Lung microvascular endothelial cell (primary cell): ENCODE results near the gene LLGL2. TPM values are rescaled to one million over a fixed set of nuclear protein-coding genes. Genes with fewer than 3 reads are reported as not detected.
A peak's percentile ranks its signal among the peaks of the same experiment; 100 is the strongest.

ENCODE experiments used
- DNase-seq, 2 donors: peaks; one replicate each; pipeline versions ENCODE4 v3.0.0 to v3.0.0-alpha.2; 2010; ENCODE audit warnings: low read depth in 2 of 2
- total RNA-seq: library from RNA; depleted of rRNA; stranded (reverse); fragments of >200 nt; gene quantifications from 2 replicates; pipeline ENCODE4 v1.2.1, GENCODE V29; 2014

LLGL2 gene
- total RNA-seq, 1 donor from 2014 or later, result 14.7 TPM

- DNase-seq, result no peak
Observed at GRCh38 chr17:75549246-75550138, 24.0 kb downstream of the LLGL2 start.

DNA sequence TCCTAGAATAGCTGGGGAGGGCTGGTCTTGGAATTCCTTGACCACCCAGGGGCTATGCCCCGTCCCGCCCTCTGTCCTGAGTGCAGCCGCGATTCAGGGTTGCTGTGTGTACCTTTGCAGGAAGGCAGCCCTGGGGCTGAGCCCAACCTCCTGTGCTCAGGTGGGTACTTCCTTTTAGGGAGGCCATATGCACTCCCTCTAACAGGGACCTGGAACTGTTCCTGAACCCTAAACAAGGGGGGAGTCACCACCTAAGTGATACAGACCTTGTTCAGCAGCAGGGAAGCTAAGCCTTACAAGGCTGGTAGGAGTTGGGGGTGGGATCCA, 24.6 kb downstream of the LLGL2 start:
- DNase-seq, result no peak

- no peak for DNase-seq
Observed at GRCh38 chr17:75551266-75551665, 25.8 kb downstream of the LLGL2 start.

- no peak for DNase-seq
Observed at GRCh38 chr17:75552425-75553294, 27.2 kb downstream of the LLGL2 start.

GRCh38 chr17:75553295-75554110, 28.0 kb downstream of the LLGL2 start:
- no peak for DNase-seq

DNA sequence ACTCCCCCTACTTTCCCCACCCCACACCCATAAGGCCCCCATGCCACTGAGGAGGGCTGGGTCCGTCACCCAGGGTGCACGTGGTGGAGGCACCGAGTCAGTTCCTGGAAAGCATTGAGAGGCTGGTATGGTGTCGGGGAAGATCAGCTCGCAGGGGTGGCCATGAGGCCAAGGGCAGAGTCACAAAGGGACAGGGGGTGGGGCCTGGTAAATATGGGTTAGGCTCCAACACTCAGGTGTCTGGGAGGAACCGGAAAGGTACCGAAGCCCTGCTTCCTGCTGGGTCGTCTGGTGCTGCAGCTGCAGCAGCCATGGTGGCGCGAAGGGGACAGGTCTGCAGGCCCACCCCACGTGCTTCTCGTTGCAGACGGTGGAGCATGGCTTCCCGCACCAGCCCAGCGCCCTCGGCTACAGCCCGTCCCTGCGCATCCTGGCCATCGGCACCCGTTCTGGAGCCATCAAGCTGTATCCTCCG, 30.2 kb downstream of the LLGL2 start:
- DNase-seq, result no peak

- peak in 1 of 2 donors; percentile 21 for DNase-seq
Observed at GRCh38 chr17:75557075-75557851, 31.8 kb downstream of the LLGL2 start.

GRCh38 chr17:75557852-75558665, 32.6 kb downstream of the LLGL2 start:
- DNase-seq, result no peak

GRCh38 chr17:75558666-75559530, 33.4 kb downstream of the LLGL2 start:
- no peak for DNase-seq

DNA sequence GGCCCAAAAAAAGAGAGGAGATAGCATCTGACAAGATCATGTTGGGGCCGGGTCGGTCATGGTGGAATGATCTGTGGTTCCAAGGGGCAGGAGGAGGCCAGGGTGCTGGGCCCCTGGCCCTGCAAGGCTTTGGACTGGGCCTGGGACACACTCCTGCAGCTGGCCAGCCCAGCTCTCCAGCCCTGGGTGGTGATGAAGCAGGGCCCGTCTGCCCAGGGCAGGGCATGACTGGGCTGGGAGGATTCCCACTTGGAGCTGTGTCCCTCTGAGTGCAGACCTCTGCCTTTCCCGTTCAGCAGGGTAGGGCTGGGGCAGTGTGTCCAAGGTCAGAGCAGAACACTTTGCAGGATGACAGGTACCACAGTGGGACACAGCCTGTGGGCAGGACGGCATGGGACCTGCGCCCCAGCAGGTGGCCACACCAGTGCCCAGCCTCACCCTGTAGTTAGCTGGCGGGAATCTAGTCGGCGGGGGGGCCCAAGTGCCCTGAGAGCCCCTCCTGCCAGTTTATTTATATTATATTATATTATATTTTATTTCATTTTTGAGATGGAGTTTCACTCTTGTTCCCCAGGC, 34.5 kb downstream of the LLGL2 start:
- no peak for DNase-seq

DNA sequence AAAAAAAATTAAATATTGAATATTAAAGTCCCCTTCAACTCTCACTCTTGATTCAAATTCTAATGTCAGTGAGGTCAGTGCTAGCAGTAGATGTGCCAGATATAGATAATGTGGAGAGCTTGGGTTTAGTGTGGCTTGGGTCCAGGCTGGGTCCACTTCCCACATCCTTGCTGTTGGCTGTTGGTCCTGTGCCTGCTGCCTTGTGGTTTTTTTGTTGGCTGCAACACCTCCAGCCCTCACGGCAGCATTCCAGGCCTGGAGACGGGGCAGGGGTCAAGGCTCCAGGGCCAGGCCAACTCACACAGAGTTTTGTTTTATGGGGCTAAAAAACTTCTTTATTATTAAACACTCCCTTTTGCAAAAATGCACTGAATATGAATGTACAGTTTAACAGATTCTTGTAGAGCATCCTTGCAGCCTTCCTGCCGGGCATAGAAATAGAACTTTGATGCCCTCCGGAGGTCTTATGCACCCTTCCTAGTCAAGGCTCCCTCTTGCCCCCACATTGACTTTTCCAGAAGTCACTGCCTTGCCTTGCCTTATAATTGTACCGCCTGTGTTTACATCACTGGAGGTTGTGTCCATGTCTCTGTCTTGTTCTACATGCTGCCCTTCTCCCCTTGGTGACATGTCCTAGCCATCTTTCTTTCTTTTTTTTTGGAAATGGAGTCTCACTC, 36.6 kb downstream of the LLGL2 start:
- no peak for DNase-seq

- DNase-seq, result no peak
Observed at GRCh38 chr17:75563063-75563758, 37.7 kb downstream of the LLGL2 start.

- no peak for DNase-seq
Observed at GRCh38 chr17:75564195-75564594, 38.7 kb downstream of the LLGL2 start.

DNA sequence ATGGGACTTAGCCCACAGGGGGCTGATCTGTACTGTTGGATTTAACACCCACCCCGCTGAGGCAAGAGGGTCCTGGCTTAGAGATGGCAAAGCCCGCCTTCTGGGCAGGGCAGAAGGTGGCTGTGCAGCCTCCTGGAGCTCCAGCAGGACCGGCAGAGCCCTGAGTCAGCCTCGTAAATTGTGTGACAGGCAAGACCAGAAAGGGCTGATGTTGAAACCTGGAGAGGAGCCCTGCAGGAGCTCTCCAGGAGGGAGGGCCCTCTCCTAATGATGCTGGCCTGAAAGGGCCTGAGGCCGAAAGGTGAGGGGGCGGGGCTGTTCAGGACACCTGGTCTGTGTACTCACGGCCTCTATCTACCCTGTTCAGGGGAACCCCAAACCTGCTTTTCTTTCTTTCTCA, 39.6 kb downstream of the LLGL2 start:
- DNase-seq, result no peak

- DNase-seq, result no peak
Observed at GRCh38 chr17:75565618-75566017, 40.1 kb downstream of the LLGL2 start.

DNA sequence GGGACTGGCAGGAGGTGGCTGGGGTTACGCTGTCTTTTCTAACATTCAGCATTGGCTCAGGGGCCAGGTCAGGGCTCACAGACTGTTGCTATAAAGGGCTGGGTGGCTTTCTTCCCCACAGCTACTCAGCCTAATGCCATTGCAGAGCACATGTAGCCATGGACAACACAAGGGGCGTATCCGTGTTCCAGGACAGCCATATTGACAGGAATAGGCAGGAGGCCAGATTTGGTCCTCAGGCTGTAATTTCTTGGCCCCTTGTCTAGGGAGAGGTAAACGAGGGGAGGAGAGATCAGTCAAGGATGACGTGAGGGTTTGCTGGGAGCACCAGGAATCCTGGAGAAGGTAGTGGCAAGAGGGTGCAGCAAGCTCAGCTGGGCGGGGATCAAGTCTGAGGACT, 40.9 kb downstream of the LLGL2 start:
- no peak for DNase-seq

DNA sequence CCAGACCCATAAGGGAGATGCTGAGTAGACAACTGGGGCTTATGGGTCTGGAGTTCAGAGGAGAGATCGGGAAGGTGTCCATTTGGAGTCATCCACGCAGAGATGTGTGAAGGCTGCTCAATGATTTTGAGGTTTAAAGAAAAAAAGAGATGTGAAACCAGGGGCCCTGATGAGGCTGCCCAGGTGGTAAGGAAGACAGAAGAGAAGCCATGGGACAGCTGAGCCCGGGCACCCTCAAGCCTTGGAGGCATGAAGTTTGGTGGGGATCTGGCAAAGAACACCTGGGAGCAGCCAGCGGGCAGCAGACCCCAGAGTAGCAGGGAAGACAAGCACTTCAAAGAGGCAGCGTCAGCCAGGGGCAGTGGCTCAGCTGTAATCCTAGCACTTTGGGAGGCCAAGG, 41.3 kb downstream of the LLGL2 start:
- DNase-seq, result no peak
